Skin epidermis (tissue), 12 donors: ENCODE measurements around the gene RNASEL.

Experiments used
- H3K27ac ChIP-seq, 21 experiments: fragments of 200-600 bp; sonication (generic) in 11 of 21; one replicate each; pipeline ENCODE4 v1.5.0; 2020; ENCODE audit warnings: mild to moderate bottlenecking in 3 of 21, inconsistent platforms in 2 of 21, moderate library complexity in 2 of 21
- H3K4me3 ChIP-seq, 7 experiments: fragments of 200-600 bp; sonication (generic) in 2 of 7; one replicate each; pipeline ENCODE4 v1.5.0; 2020; ENCODE audit warnings: inconsistent platforms in 2 of 7, mild to moderate bottlenecking in 2 of 7, moderate library complexity in 1 of 7

The RNASEL gene

GRCh38 chr1:182602935-182603645, 14.0 kb upstream of the RNASEL start:
- Histone ChIP-seq H3K27ac (peak overlapping the region in 13 of 21 experiments; percentile 3 to 86 (median 68)), H3K4me3 (peak overlapping the region; percentile 30 to 63 (median 51))

DNA sequence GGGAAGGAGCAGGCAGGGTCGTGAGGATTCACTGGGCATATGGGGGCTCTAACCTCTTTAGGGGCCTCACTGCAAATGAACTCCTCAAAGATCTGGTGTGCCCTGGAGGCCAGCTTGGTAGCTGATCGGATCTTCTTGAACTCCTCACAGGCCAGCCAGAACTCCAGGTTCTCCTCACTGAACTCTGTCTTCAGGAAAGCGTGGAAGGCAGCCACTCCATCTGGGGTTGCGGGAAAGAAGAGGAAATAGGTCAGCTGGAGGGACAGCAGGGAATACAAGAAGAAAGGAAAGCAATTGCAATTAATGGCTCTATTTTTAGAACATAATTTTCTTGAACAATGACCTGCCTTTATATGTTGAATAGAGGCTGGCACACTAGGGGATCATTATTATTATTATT, 12.9 kb upstream of the RNASEL start:
- Histone ChIP-seq H3K4me3 (peak overlapping the region in 5 of 7 experiments; percentile 4 to 63 (median 49)), H3K27ac (peak overlapping the region in 13 of 21 experiments; percentile 0 to 86 (median 30))

GRCh38 chr1:182601416-182601786, 12.3 kb upstream of the RNASEL start:
- peak overlapping the region in 3 of 7 experiments; percentile 5 to 63 (median 58) for H3K4me3 ChIP-seq
- H3K27ac ChIP-seq, result peak overlapping the region in 12 of 21 experiments; percentile 2 to 86 (median 31)

DNA sequence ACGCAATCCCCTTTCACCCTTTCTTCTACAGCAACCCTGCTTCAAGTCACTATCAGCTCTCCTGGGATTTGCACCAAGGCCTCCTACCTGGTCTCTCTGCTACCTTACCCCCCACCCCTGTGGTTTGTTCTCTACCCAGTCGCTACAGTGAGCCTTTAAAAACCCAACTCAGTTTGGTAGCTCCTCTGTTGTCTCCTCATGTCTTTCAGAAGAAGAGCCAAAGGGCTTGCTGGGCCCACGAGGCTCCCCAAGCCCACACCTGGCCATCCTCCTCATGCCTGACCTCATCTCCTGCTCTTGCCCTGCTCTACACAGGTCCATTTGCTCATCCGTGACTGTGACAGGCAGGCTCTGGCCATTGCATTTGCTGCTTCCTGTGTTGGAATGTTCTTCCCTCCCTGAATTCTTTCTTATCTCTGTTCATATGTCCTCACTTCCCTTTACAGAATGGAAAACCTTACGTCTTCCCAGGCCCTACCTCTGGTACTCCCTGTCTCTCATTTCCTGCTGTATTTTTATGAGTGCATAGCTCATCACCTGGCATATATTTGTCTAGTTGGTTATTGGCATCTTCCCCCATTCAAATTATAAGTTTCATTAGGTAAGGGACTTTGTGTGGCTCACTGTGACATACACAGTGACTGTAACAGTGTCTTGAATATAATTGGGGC, 11.8 kb upstream of the RNASEL start:
- H3K27ac ChIP-seq, result peak overlapping the region in 6 of 21 experiments; percentile 4 to 82 (median 40)
- peak overlapping the region in 2 of 7 experiments; percentile 58 to 63 for H3K4me3 ChIP-seq

- peak overlapping the region in 1 of 7 experiments; percentile 63 for H3K4me3 ChIP-seq
- H3K27ac ChIP-seq, result peak overlapping the region in 1 of 21 experiments; percentile 4
These were observed 11.1 kb upstream of the RNASEL start for GRCh38 chr1:182600036-182600713.

DNA sequence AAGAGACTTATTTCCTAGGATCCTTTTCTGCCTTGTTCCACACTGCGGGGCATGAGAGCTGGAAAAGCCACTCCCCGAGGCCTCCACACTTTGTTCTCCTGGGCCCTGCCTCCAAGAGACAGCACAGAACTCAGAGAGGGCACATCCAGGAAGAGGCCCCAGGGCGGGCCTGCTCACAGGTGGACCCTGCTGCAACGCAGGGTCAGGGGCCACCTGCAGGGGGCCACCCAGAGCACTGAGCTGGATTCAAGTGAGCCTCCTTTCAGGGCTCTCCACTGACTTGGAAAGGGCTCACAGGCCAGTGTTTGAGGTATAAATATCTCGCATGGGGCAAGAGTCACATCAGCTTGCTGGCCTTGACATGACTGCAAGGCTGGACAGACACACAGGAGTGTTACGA, 10.3 kb upstream of the RNASEL start:
- no peak overlapping the region for H3K4me3 ChIP-seq

GRCh38 chr1:182598296-182598695, 9.2 kb upstream of the RNASEL start:
- Histone ChIP-seq H3K4me3 (no peak overlapping the region), H3K27ac (peak overlapping the region in 2 of 21 experiments; percentile 7 to 12)

More for the DNA sequence above, 10.3 kb upstream of the RNASEL start:
- peak overlapping the region in 1 of 21 experiments; percentile 12 for H3K27ac ChIP-seq

DNA sequence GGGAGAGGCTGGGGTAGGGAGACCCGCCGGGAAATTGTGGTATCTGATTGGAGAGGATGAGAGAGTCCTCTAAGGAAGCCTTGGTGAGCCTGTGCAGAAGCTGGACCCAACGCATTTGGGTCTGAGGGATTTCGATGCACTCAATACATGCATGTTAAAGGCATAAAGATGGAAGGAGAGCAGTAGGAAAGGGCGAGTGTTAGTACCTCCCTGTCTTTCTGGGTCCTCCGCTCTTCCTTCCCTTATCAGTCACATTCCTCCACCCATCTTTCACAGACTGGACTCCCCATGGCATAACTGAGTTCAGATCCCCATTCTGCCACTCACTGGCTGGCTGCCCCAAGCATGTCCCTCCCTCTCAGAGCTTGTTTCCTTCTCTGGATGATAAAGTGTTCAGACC, 7.9 kb upstream of the RNASEL start:
- Histone ChIP-seq H3K27ac (no peak overlapping the region), H3K4me3 (no peak overlapping the region)

GRCh38 chr1:182595641-182596240, 6.7 kb upstream of the RNASEL start:
- peak overlapping the region in 1 of 21 experiments; percentile 18 for H3K27ac ChIP-seq

GRCh38 chr1:182589931-182590330, 875 bp upstream of the RNASEL start:
- no peak overlapping the region for H3K4me3 ChIP-seq
- H3K27ac ChIP-seq, result peak overlapping the region in 5 of 21 experiments; percentile 90 to 99 (median 93)

More at GRCh38 chr1:182595641-182596240, 6.7 kb upstream of the RNASEL start:
- H3K4me3 ChIP-seq, result no peak overlapping the region

GRCh38 chr1:182589520-182589919, 464 bp upstream of the RNASEL start:
- H3K4me3 ChIP-seq, result peak overlapping the region in 2 of 7 experiments; percentile 62 to 65

DNA sequence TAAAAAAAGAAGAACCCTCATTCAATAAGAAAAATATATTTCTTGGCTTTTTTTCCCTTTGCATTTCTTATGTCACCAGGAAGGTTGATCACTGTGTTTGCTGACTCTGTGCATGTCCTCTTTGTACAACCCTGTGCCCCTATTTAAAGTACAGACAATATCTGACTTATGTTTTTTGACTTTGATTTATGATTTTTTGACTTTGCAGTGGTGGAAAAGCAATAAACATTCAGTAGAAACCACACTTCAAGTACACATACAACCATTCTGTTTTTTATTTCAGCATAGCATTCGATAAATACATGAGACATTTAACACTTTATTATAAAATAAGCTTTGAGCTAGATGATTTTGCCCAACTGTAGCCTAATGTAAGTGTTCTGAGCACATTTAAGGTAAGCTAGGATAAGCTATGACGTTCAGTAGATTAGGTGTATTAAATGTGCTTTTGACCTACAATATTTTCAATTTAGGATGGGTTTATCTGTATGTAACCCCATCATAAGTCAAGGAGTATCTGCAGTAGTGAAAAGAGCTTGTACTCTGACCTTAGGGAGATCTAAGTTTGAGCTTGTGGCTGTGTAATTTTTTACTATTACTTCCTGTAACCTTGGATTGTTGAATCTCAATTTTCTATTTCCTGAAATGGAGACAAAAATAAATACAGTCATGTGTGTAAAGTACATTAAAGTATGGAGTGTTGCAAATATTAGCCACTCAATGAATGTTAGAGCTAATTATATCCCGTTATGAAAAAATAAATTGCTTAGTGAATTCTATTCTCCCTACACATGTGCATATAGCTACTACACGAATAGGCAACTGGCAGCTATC, 1.2 kb downstream of the RNASEL start:
- H3K4me3 ChIP-seq, result peak overlapping the region; percentile 36 to 73 (median 66)
- H3K27ac ChIP-seq, result peak overlapping the region in 20 of 21 experiments; percentile 86 to 99 (median 94)

More at GRCh38 chr1:182589520-182589919, 464 bp upstream of the RNASEL start:
- H3K27ac ChIP-seq, result peak overlapping the region in 15 of 21 experiments; percentile 86 to 99 (median 93)

GRCh38 chr1:182587093-182587492, 2.0 kb downstream of the RNASEL start:
- H3K4me3 ChIP-seq, result no peak overlapping the region
- no peak overlapping the region for H3K27ac ChIP-seq

DNA sequence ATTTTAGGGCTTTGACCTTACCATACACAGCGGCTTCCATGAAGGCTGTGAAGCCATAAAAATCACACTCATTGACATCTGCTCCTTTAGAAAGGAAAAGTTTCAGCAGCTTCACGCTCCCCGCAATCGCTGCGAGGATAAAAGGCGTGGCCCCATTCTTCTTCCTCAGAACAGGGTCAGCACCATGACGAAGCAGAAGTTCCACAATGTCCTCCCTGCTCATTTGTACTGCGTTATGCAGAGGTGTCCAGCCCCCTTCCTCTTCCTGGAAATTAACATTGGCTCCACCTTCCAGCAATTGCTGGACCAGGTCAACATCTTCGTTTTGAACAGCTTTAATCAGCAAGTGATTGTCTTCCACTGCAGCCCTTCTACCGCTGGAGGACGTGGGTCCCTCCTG, 2.7 kb downstream of the RNASEL start:
- no peak overlapping the region for H3K4me3 ChIP-seq
- no peak overlapping the region for H3K27ac ChIP-seq

- Histone ChIP-seq H3K4me3 (no peak overlapping the region), H3K27ac (no peak overlapping the region)
These were observed 4.3 kb downstream of the RNASEL start for GRCh38 chr1:182584746-182585145.

DNA sequence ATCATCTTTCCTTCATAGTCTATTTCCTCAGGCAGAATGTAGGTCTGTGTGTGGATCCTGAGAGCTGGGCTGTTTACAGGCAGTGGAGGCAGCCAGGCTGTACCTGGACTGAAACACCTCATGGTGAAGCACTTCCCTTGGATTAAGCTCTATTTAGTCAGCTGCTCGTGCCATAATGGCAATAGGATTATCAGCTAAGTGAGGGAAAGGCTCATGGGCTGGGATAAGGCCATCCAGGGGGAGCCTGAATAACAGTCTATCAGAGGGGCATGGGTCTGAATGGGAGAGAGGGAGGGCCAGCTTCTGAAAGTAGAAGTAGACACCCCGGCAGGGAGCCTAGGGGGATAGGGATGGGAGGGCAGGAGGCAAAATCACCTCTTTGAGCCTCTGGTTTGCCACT, 8.3 kb downstream of the RNASEL start:
- no peak overlapping the region for H3K4me3 ChIP-seq

DNA sequence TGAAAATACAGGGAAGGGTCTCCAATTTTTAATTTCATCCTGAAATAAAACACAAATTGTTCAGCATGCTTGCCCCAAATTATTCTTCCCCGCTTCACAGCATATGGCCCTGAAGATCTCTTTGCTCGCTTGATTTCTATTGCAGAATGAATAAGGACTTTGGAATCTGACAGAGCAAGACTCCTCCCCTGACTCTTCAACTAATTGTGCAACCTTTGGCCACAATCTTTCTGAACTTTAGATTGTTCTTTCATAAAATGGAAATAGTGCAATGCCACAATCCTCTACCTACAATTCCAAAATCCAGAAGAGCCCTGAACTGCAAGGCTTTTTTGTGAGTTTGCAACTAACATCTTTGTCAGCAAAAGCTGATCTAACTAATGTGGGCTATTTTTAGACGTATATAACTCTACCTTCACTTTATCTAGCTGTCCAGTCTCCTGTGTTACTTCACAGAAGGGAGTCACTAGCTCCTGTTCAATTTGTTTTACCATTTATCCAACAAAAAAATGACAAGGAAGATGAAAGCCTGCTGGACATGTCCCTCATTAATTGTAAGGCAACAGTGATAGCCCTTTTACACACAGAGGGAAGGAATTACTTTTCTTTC, 13.4 kb downstream of the RNASEL start:
- Histone ChIP-seq H3K4me3 (no peak overlapping the region), H3K27ac (no peak overlapping the region)

More for the DNA sequence above, 8.3 kb downstream of the RNASEL start:
- no peak overlapping the region for H3K27ac ChIP-seq

DNA sequence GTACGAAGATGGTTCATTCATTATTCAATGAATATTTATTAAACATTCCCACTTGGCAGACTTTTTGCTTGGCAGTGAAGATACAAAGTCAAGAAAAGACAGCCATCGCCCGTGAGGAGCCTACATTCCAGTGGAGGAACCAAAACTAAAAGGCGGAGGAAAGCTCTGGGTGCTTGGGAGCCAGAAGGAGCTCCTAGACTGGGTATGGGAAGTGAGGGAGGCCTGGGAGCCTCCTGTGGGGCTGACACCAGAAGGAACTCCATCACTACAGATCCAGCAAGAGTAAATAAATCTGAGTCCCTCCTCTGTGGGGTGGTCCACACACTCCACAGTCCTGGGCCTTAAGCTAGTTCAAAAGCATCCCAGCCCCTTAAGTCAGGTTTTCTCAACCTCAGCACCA, 14.9 kb downstream of the RNASEL start:
- H3K4me3 ChIP-seq, result no peak overlapping the region

GRCh38 chr1:182570611-182570970, 18.5 kb downstream of the RNASEL start:
- no peak overlapping the region for H3K4me3 ChIP-seq
- peak overlapping the region in 1 of 21 experiments; percentile 55 for H3K27ac ChIP-seq

More for the DNA sequence above, 14.9 kb downstream of the RNASEL start:
- H3K27ac ChIP-seq, result no peak overlapping the region
